NB4 (cell line): ENCODE data around the gene ZNF736.
"Not testable (repeated sequence)": the region's sequence is repeated elsewhere in the genome, so short reads cannot be mapped to it uniquely, and the experiment has no call there.

ENCODE experiments used
- CTCF ChIP-seq: IDR thresholded peaks from one replicate; pipeline ENCODE4 v1.5.1; 2012; ENCODE audit warnings: low read depth, low read length
- POLR2A ChIP-seq: IDR thresholded peaks from 2 replicates; pipeline ENCODE4 v1.6.1; 2011; ENCODE audit warnings: mild to moderate bottlenecking; ENCODE audit not compliant: insufficient read length; ENCODE audit errors: extremely low read depth
- TF ChIP-seq, protein P1 (sequence below): IDR thresholded peaks from 2 replicates; pipeline ENCODE4 v1.6.1; 2011; ENCODE audit warnings: low read depth, low read length

DNA sequence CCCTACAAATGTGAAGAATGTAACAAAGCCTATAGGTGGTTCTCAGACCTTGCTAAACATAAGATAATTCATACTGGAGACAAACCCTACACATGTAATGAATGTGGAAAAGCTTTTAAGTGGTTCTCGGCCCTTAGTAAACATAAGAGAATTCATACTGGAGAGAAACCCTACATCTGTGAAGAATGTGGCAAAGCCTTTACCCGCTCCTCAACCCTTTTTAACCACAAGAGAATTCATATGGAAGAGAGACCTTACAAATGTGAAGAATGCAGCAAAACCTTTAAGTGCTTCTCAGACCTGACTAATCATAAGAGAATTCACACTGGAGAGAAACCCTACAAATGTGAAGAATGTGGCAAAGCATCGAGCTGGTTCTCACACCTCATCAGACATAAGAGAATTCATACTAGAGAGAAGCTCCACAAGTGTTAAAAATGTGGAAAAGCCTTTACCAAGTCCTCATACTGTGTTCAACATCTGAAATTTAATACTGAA is 35.0 kb downstream of the ZNF736 start:
- TF ChIP-seq CTCF, POLR2A: not testable (repeated sequence)
- TF ChIP-seq, protein P1, sequence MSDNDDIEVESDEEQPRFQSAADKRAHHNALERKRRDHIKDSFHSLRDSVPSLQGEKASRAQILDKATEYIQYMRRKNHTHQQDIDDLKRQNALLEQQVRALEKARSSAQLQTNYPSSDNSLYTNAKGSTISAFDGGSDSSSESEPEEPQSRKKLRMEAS, result not testable (repeated sequence)
